Fibroblast of the aortic adventitia (primary cell): Measurements from ENCODE around the gene SNX33. TPM values are rescaled to one million over a fixed set of nuclear protein-coding genes. Genes with fewer than 3 reads are reported as not detected.
"Not testable (repeated sequence)": the region's sequence is repeated elsewhere in the genome, so short reads cannot be mapped to it uniquely, and the experiment has no call there.

Experiments
- DNase-seq: peaks from one replicate; pipeline ENCODE4 v3.0.0-alpha.2; 2010; ENCODE audit warnings: low read depth
- H3K4me3 ChIP-seq: 2 replicates; pipeline ENCODE4 v1.5.1; 2011; ENCODE audit warnings: low read depth, mild to moderate bottlenecking, control low read depth, low read length, moderate library complexity
- total RNA-seq: library from RNA; depleted of rRNA; stranded (reverse); fragments of >200 nt; gene quantifications from 2 replicates; pipeline ENCODE4 v1.2.3, GENCODE V29; 2012; ENCODE audit warnings: low replicate concordance
- TF ChIP-seq, protein P1 (sequence below): IDR thresholded peaks from 2 replicates; pipeline ENCODE4 v1.5.1; 2011; ENCODE audit warnings: mild to moderate bottlenecking, low read length, control low read depth, inconsistent platforms; ENCODE audit not compliant: insufficient read depth

SNX33 gene
- total RNA-seq, 1 donor = 27.8 TPM

DNA sequence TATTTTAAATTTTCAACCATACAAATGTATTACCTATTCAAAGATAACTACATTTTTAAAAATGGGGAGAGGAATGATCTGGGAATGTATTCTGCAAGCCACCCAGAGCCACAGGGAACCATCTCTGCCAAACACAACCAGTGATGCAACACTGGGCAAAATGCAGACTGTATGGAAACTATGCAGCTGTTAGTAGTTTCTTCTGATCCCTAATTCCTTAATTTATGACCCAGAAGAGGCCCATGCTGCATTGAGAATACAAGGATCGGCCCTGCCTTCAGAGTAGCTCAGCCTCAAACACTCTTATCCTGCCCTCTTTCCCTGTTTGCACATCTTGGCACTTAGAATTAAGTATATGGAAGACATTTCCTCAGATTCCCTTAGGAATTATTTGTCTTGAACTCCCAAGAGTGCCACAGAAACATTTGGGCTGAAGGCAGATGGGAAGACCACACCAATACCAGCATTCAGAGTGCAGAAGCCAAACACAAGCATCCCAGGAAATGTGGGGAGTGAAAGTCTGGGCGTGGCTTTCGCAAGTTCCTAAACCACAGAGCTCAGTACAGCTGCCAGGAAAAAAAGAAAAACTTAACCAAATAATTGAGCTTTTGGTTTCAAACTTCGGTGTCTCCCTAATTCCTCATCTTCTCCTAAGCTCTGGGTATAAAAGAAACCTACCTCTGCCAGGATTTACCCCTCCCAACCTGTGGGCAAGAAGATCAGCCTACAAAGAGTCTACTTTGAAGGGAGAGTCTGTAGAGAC, 27.5 kb upstream of the SNX33 start:
- peak overlapping the region; percentile 56 for H3K4me3 ChIP-seq
- DNase-seq = peak; percentile 95

DNA sequence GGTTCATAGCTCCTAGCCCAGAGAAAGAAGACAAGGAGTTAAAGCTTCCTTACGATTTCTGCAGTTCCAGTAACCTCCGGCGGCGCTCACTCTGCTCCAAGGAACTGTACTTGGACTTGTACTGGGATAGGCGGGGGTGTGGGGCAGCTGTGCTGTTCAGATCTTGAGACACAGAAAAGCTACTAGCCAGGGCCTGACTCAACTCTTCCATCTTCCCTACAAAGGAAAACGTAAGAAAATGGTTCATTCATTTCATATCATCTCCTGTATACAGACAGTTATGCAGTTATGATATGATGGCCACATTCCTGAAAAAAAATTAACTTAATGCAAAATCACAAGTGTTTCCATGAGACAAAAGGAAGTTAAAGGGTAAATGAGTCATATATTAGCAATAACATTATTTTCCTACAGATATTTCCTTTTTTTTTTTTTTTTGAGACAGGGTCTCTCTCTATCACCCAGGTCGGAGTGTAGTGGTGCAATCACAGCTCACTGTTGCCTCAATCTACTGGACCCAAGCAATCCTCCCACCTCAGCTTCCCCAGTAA, 26.8 kb upstream of the SNX33 start:
- TF ChIP-seq, protein P1, sequence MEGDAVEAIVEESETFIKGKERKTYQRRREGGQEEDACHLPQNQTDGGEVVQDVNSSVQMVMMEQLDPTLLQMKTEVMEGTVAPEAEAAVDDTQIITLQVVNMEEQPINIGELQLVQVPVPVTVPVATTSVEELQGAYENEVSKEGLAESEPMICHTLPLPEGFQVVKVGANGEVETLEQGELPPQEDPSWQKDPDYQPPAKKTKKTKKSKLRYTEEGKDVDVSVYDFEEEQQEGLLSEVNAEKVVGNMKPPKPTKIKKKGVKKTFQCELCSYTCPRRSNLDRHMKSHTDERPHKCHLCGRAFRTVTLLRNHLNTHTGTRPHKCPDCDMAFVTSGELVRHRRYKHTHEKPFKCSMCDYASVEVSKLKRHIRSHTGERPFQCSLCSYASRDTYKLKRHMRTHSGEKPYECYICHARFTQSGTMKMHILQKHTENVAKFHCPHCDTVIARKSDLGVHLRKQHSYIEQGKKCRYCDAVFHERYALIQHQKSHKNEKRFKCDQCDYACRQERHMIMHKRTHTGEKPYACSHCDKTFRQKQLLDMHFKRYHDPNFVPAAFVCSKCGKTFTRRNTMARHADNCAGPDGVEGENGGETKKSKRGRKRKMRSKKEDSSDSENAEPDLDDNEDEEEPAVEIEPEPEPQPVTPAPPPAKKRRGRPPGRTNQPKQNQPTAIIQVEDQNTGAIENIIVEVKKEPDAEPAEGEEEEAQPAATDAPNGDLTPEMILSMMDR = peak; percentile 65
- DNase-seq = peak; percentile 98
- H3K4me3 ChIP-seq = peak overlapping the region; percentile 56

More for the DNA sequence above, 27.5 kb upstream of the SNX33 start:
- TF ChIP-seq, protein P1 = no peak

DNA sequence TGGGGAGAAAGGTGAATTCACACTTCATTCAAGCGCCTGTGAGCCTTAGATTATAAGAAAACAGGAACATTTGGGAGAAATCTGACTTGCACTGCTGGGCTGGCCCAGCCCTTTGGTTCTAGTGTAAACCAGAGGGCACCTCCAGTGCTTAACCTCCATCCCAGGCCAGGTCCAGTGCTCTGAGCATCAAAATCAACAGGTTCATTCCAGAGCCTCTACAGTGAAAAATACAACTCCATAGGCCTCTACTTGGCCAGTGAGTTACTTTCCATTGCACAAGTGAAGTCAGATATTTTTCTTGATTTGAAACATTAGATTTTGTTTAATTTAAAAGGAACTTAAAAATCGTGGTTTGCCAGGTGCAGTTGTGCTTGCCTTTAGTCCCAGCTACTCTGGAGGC, 25.2 kb upstream of the SNX33 start:
- TF ChIP-seq, protein P1 = no peak
- no peak for DNase-seq
- no peak overlapping the region for H3K4me3 ChIP-seq

DNA sequence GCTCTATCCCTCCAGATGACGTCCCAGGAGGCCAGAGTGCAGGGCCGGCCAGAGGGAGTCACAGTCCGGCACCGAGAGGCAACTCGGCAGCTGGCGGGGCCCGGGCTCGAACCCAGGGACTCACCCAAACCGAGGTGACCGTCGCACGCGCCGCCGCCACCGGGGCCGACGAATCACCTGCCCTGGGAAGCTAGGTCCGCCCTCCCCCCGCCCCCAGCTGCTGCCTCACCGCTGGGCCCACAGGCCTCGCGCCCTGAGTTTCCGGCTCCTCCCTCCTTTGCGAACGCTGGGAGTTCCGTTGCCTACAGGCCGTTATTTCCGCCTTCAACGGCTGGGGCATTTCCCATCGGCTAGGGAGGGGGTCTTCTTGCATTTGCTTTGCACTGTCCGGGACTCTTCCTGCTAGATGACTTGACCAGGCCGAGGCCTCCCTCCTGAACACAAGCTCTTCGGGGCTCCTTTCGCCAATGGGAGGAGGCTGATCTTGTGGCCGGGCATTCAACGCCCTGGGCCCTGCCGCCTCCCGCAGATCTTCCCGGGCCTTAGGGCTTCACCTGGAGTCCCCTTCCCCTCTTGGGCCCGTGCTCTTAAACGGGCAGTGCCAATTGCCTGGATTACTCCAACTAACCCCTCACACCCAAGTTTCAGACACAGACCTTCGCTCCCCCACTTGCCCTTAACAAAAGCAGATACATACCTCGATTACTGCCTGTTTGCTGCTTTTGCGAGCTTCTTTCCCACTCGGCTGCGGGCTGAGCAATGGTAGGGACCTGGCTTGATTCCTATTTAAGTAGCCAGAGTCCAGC, 22.0 kb upstream of the SNX33 start, which contains the start of gene SNUPN:
TSS of gene SNUPN (minus strand) at position 184 of the 806 bp plus-strand sequence. CDS start 4,674 bp downstream, outside the sequence.
- peak; percentile 88 for DNase-seq
- TF ChIP-seq, protein P1 = no peak
- H3K4me3 ChIP-seq = peak within 1 kb of the TSS; percentile 88

DNA sequence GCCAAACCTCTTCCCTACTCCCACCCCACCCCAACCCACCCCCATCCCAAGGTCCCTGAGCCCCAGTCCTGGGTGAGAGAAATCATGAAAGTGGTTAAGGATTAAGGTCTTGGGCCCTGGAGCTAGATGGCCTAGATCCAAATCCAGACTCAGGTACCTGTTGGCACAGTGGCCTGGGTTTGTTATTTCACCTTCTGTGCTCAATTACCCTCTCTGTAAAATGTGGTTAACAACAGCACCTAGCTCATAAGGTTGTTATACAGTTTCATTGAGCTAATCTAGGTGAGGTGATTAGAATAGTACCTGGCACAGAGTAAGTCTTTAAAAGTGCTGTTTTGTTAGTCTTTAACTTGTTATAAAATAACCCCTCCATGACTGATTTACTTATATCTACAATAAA, 15.8 kb upstream of the SNX33 start:
- TF ChIP-seq, protein P1 = no peak
- DNase-seq = no peak
- no peak overlapping the region for H3K4me3 ChIP-seq

DNA sequence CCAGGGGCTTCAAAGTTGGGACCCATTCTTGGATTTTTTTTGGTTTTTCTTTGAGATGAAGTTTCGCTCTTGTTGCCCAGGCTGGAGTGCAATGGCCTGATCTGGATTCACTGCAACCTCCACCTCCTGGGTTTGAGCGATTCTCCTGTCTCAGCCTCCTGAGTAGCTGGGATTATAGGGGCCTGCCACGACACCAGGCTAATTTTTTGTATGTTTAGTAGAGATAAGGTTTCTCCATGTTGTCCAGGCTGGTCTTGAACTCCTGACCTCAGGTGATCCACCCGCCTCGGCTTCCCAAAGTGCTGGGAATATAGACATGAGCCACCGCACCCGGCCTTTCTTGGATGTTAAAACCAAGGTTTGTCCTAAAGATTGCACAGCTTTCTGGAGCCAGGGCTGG, 13.8 kb upstream of the SNX33 start:
- not testable (repeated sequence) for H3K4me3 ChIP-seq, DNase-seq

DNA sequence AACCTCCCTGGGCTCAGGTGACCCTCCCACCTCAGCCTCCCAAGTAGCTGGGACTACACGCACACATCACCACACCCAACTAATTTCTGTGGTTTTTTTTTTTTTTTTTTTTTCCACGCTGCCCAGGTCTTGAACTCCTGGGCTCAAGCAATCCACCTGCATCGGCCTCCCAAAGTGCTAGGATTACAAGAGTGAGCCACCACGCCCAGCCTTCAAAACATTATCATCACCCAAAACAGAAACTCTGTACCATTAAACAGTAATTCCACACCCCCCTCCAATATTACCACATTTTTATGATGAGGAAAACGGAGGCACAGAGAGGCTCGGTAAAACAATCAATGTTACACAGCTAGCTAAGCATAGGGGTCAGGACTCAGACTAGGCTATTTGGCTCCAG, 11.7 kb upstream of the SNX33 start:
- H3K4me3 ChIP-seq = no peak overlapping the region
- TF ChIP-seq, protein P1 = no peak

More for the DNA sequence above, 11.7 kb upstream of the SNX33 start:
- DNase-seq = no peak
